DMS153 treated with DMSO at 0.1 percent for 48 hours (cell line): ENCODE results near the gene IKBIP.
"Not testable (repeated sequence)": the region's sequence is repeated elsewhere in the genome, so short reads cannot be mapped to it uniquely, and the experiment has no call there.

Experiments used
- DNase-seq: peaks from one replicate; lab custom pipeline; 2025; ENCODE audit not compliant: unreplicated experiment; lab: John Stamatoyannopoulos, UW

The IKBIP gene

GRCh38 chr12:98578392-98578791 is 66.2 kb downstream of the IKBIP start:
- no peak for DNase-seq

- not testable (repeated sequence) for DNase-seq
These were observed 67.8 kb downstream of the IKBIP start for GRCh38 chr12:98576795-98577194.

GRCh38 chr12:98575013-98575412 is 69.6 kb downstream of the IKBIP start:
- no peak for DNase-seq
